Ascending aorta (tissue), 2 donors: ENCODE data around the gene HOXC10. TPM values are rescaled to one million over a fixed set of nuclear protein-coding genes. Genes with fewer than 3 reads are reported as not detected.

ENCODE experiments used
- DNase-seq, 2 donors: peaks; one replicate each; pipeline ENCODE4 v3.0.0-alpha.2; 2019; ENCODE audit warnings: low spot score in 2 of 2
- H3K27ac ChIP-seq, 2 donors: fragments of 200-600 bp; sonication (generic); one replicate each; pipeline ENCODE4 v1.5.1; 2016 to 2017; ENCODE audit warnings: mild to moderate bottlenecking in 1 of 2
- H3K27me3 ChIP-seq: fragments of 200-600 bp; sonication (generic); one replicate; pipeline ENCODE4 v1.5.1; 2017
- H3K36me3 ChIP-seq, 2 donors: fragments of 200-600 bp; sonication (generic); one replicate each; pipeline ENCODE4 v1.5.1; 2016
- H3K4me1 ChIP-seq, 2 donors: fragments of 200-600 bp; sonication (generic); one replicate each; pipeline ENCODE4 v1.5.1; 2016 to 2017; ENCODE audit warnings: mild to moderate bottlenecking in 1 of 2
- H3K4me3 ChIP-seq, 2 donors: fragments of 200-600 bp; sonication (generic); one replicate each; pipeline ENCODE4 v1.5.1; 2016 to 2017; ENCODE audit warnings: mild to moderate bottlenecking in 1 of 2
- H3K9me3 ChIP-seq, 2 donors: fragments of 200-600 bp; sonication (generic); one replicate each; pipeline ENCODE4 v1.5.1; 2016
- CTCF ChIP-seq, 3 experiments: fragments of 200-600 bp in 2 of 3; fragments of 450-650 bp in 1 of 3; sonication (generic) in 2 of 3; IDR thresholded peaks; one replicate each; pipeline ENCODE4 v1.5.1; 2016 to 2019; ENCODE audit warnings: antibody characterized with exemption in 3 of 3, mild to moderate bottlenecking in 1 of 3, moderate library complexity in 1 of 3
- intact Hi-C: fragments of 100-400 bp; cut with DNase I; formaldehyde crosslinking; loops from one replicate; pipeline ENCODE4 v1.15.1; 2023
- total RNA-seq: library from RNA; depleted of rRNA; stranded (reverse); fragments of >200 nt; gene quantifications from one replicate; pipeline ENCODE4 v1.1.0, GENCODE V29; 2016

Gene HOXC10
- total RNA-seq, 1 donor from 2014 or later: not detected

GRCh38 chr12:53985692-53985993, 697 bp downstream of the HOXC10 start:
- Histone ChIP-seq H3K4me1 (peaks cover 6 to 13% of the 10 kb centered on the region in 2 donors), H3K36me3 (no peaks in the 10 kb centered on the region), H3K4me3 (peak overlapping the region; percentile 43 to 53), H3K27me3 (peaks cover 61% of the 10 kb centered on the region), H3K9me3 (no peaks in the 10 kb centered on the region), H3K27ac (no peak overlapping the region)
- TF ChIP-seq CTCF (IDR thresholded peaks at IDR 0.05): no peak
- DNase-seq: no peak
- intact Hi-C loops: no loop called here

- Histone ChIP-seq H3K4me1 (peaks cover 6 to 13% of the 10 kb centered on the region in 2 donors), H3K4me3 (peak overlapping the region; percentile 43 to 53), H3K36me3 (no peaks in the 10 kb centered on the region), H3K27ac (no peak overlapping the region), H3K9me3 (no peaks in the 10 kb centered on the region), H3K27me3 (peaks cover 61% of the 10 kb centered on the region)
- intact Hi-C loops: no loop called here
- DNase-seq: no peak
- no peak for TF ChIP-seq CTCF (IDR thresholded peaks at IDR 0.05)
These were observed 1.2 kb downstream of the HOXC10 start for GRCh38 chr12:53985994-53986685.

- H3K36me3 ChIP-seq: no peaks in the 10 kb centered on the region
- H3K4me1 ChIP-seq: peaks cover 6 to 13% of the 10 kb centered on the region in 2 donors
- H3K27ac ChIP-seq: no peak overlapping the region
- no peak for DNase-seq
- intact Hi-C loops: no loop called here
- peaks cover 63% of the 10 kb centered on the region for H3K27me3 ChIP-seq
- H3K4me3 ChIP-seq: no peak overlapping the region
- H3K9me3 ChIP-seq: no peaks in the 10 kb centered on the region
- TF ChIP-seq CTCF (IDR thresholded peaks at IDR 0.05): no peak
These were observed 1.9 kb downstream of the HOXC10 start for GRCh38 chr12:53986686-53987483.

GRCh38 chr12:53987787-53988230, 2.9 kb downstream of the HOXC10 start:
- DNase-seq: no peak
- Histone ChIP-seq H3K36me3 (no peaks in the 10 kb centered on the region), H3K4me1 (peaks cover 6 to 13% of the 10 kb centered on the region in 2 donors), H3K9me3 (no peaks in the 10 kb centered on the region), H3K27me3 (peaks cover 64% of the 10 kb centered on the region), H3K27ac (no peak overlapping the region), H3K4me3 (no peak overlapping the region)
- TF ChIP-seq CTCF (IDR thresholded peaks at IDR 0.05): no peak
- intact Hi-C loops: no loop called here

GRCh38 chr12:53988541-53989226, 3.7 kb downstream of the HOXC10 start:
- H3K36me3 ChIP-seq: no peaks in the 10 kb centered on the region
- TF ChIP-seq CTCF (IDR thresholded peaks at IDR 0.05): no peak
- peaks cover 6 to 13% of the 10 kb centered on the region in 2 donors for H3K4me1 ChIP-seq
- intact Hi-C loops: no loop called here
- H3K27me3 ChIP-seq: peaks cover 63% of the 10 kb centered on the region
- no peak overlapping the region for H3K27ac ChIP-seq
- no peak overlapping the region for H3K4me3 ChIP-seq
- no peaks in the 10 kb centered on the region for H3K9me3 ChIP-seq
- no peak for DNase-seq
